ENCODE results near the gene PRR16. TPM values are rescaled to one million over a fixed set of nuclear protein-coding genes. Genes with fewer than 3 reads are reported as not detected.

PRR16 gene
- polyA plus RNA-seq, 1 donor = 19.3 TPM

- DNase-seq (ENCODE audit: low read depth) = no peak
Observed at GRCh38 chr5:120512791-120513650, 48.9 kb downstream of the PRR16 start.

GRCh38 chr5:120516805-120517204 is 52.7 kb downstream of the PRR16 start:
- DNase-seq (ENCODE audit: low read depth) = no peak

GRCh38 chr5:120517607-120518252 is 53.6 kb downstream of the PRR16 start:
- DNase-seq (ENCODE audit: low read depth) = no peak

GRCh38 chr5:120518581-120518980 is 54.5 kb downstream of the PRR16 start:
- no peak for DNase-seq (ENCODE audit: low read depth)

- DNase-seq (ENCODE audit: low read depth) = no peak
Observed at GRCh38 chr5:120527251-120527650, 63.2 kb downstream of the PRR16 start.

DNA sequence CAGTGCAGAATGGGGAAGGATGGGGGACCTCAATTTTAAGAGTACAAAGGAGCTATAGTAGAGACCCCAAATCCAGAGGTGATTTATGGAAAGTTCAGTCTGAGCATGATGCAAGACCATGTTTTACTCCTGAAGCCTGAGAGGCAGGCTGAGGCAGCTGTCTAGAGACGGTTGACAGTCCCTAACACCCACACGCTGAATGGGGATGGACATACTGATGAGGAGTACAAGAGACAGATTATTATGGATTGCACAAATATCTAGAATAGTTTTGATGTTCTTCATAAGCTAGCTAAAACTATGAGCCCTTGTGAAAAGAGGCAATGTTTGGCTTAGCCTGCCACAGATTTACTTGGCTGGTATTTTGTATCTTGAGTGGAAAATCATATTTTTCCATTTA is 64.5 kb downstream of the PRR16 start:
- no peak for DNase-seq (ENCODE audit: low read depth)

GRCh38 chr5:120529386-120529785 is 65.3 kb downstream of the PRR16 start:
- no peak for DNase-seq (ENCODE audit: low read depth)

DNA sequence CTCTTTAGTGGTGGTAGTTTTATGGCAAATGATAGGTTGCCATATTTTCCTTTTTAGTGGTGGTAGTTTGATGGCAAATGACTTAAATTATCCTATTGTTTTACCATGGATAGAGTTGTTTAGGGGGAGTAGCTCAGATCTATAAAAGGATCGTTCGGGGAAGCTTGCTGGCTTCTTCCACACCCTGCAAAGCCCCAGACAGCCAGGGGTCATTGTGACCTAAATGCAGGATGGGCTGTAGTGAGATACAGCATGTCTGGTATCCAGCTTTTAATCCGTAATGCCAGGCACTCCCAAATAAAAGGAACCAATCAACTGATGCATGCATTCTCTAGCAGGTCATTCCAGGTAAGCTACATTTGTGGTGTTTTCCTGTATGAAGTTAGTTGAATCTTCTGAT is 67.1 kb downstream of the PRR16 start:
- no peak for DNase-seq (ENCODE audit: low read depth)

- DNase-seq (ENCODE audit: low read depth) = no peak
Observed at GRCh38 chr5:120532835-120533234, 68.7 kb downstream of the PRR16 start.

DNA sequence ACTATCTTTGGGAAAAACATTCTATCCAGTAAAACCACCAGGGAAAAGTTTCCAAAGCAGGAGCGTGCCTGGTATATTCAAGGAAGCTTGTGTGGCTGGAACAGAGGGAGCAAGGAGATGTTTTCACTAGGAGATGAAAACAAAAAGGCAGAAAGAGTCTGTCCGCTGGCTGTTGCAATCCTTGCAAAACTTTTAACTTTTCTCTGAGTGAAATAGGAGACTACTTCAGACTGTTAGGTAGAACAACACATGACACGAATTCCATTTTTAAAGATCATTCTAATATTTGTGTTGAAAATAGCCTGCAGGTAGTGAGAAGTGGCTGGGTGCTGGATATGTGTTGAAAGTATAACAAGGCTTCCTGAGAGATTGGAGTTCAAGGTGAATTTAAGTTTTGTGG is 69.5 kb downstream of the PRR16 start:
- DNase-seq (ENCODE audit: low read depth) = no peak

DNA sequence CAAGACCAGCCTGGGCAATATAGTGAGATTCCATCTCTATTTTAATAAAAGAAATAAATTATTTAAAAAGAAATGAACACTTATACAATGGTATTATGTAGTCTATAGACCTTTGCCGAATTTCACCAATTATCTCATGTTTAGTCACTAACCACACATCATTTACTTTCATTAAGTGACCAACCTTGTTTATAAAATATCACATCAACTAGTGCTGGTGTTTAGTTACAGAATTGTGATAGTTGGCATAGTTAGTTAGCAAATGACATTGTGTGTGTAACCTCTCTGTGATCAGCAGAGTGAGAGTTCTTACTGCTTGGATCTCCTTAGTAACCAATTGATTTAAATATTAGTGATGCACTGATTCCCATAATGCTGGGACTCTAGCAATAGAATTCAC is 71.8 kb downstream of the PRR16 start:
- no peak for DNase-seq (ENCODE audit: low read depth)

- no peak for DNase-seq (ENCODE audit: low read depth)
Observed at GRCh38 chr5:120538149-120538548, 74.0 kb downstream of the PRR16 start.

- no peak for DNase-seq (ENCODE audit: low read depth)
Observed at GRCh38 chr5:120538644-120539043, 74.5 kb downstream of the PRR16 start.

DNA sequence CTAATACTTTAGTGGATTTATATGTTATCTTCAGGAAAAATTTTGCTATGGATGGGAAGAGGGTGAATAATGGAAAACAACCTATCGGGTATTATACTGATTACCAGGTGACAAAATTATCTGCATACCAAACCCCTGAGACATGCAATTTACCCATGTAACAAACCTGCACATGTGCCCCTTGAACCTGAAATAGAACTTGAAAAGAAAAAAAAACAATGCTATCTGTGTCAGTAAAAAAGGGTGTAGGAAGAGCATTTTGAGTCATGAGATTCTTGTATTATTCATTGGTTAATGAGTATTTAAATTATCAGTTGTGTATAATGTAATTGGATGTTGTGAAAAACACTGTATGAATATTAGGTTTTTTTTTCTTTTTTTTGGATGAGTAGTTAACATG is 75.4 kb downstream of the PRR16 start:
- DNase-seq (ENCODE audit: low read depth) = no peak

DNA sequence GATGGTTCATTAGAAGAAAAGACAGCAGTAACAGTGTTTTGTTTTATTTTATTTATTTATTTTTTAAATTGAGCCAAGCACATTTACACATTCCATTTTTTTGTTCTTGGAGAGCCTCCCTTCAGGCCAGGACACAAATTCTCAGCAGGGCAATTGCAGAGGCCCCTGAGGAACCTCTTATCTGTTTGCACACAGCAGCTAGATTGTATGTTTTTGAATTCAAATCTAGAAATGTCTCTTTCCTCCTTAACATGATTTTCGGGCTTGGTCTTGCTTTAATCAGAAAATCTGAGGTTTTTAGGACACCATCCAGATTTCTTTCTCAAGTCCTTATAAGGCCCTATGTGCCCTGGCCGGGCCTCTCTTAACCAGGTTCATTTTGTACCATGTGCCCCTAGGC is 76.0 kb downstream of the PRR16 start:
- no peak for DNase-seq (ENCODE audit: low read depth)

DNA sequence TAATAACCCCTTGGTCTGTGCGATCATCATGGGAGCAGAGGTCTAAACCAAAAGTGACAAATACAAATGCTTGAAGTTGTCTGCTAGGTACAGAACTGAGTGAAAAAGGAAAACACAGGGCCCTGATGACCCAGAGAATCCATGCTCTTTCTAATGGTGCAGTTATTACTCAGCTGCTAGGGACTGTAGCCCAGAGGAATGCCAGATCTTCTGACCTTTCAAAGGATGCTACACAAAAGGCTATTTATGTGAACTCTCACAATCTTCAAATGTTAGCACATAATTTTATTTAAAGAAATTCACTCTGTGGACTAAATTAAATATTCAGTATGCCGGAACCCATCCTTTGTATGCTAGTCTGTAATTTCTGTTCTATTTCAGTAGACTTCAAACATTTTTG is 79.9 kb downstream of the PRR16 start:
- no peak for DNase-seq (ENCODE audit: low read depth)

- DNase-seq (ENCODE audit: low read depth) = no peak
Observed at GRCh38 chr5:120545007-120545406, 80.9 kb downstream of the PRR16 start.

DNA sequence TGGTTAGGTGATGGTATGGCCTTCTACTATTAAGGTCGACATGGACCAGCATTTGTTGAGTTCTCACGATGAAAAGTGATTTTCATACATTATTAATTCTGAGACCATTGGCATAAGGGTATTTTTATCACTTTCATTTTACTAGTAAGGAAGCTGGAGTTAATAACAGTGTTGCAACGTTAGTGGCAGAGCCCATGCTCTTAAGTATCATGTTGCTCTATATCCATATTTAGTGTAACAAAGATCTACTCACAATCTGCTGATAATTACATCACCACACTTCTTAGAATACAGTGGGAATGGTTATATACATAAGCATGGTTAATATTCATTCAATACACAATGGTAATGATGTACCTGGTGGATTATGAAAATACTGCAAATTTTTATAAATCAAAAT is 81.9 kb downstream of the PRR16 start:
- DNase-seq (ENCODE audit: low read depth) = no peak

DNA sequence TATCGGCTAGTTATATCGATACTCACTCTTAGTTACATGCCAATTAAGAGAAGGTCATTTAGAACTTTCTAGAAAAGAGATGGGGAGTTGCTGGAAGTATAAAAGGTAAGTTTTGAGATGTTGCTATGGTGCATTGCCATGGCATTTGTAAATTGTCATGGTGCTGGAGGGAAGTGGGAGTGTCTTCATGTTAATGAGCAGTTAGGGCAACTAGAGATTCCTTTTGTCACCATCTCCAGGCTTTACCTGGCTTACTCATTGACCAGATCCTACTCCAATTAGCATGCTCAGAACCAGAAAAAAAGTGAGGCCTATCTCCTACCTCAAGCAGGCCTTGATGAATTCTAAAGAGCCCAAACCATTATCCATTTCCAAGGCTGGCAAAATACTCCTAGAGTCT is 82.8 kb downstream of the PRR16 start:
- no peak for DNase-seq (ENCODE audit: low read depth)

DNA sequence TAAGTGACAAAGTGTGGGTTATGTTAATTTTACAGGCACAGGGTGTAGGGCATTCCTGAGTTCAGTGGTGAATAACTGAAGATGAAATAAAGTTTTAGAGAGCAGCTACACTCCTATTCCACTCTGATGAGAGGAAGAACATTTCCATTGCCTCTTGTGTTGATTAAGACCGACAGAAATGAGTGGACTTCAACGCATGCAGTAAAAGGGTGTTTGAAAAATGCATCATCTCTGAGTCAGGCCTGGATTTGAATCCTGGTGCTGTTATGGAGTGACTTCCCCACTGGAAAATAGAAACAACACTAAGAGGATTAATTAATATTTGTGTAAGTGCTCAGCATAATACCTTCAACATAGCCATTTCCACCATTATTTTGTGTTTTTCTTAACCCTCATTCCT is 86.3 kb downstream of the PRR16 start:
- DNase-seq (ENCODE audit: low read depth) = no peak

DNA sequence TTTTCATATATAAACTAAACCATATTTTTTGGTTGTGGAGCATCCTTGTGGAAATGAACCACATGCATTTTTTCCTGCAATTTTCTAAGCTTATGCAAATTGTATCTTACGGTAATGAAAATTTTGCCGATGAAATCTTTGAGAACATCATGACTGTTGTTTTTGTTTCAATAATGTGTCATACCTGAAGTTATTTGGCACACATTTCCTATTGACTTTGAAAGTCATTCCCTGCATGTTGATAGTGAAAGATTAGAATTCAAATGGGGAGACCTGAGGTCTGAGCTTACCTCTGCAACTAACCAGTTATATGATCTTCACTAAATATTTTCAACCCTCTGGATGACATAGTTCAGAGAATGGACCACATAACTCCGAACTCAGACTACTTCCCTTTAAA is 88.5 kb downstream of the PRR16 start:
- no peak for DNase-seq (ENCODE audit: low read depth)

- DNase-seq (ENCODE audit: low read depth) = no peak
Observed at GRCh38 chr5:120555345-120555744, 91.2 kb downstream of the PRR16 start.

DNA sequence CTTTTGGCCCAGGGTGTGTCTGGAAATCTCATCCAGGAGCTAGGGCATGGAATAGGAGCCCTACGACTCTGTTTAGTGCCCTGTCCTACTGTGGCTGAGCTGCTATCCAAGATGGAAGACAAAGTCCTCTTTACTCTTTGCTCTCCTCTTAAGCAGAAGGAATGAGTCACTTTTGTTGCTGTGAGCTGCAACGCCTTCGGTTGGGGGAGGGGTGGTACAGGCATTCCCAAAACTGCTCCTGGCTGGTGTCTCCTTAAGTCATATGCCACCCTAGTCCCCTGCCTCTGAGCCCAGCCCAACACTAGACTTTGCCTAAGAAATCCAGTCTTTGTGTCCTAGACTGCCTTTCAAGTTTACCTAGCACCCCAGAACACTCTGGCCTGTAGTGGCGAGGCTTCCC is 99.9 kb downstream of the PRR16 start:
- no peak for DNase-seq (ENCODE audit: low read depth)
